Trophoblast cell (in vitro differentiated cells and primary cell): ENCODE data around the gene NOC2L. TPM values are rescaled to one million over a fixed set of nuclear protein-coding genes. Genes with fewer than 3 reads are reported as not detected.

ENCODE experiments used
- DNase-seq, 2 donors: peaks; one replicate each; pipeline ENCODE4 v3.0.0-alpha.2; 2016
- H2AFZ ChIP-seq: 2 replicates; pipeline ENCODE4 v1.6.1; 2013; ENCODE audit warnings: low read length, moderate library complexity, mild to moderate bottlenecking; ENCODE audit not compliant: insufficient read depth, poor library complexity
- H2AK5ac ChIP-seq: 2 replicates; pipeline ENCODE4 v1.6.1; 2013; ENCODE audit warnings: mild to moderate bottlenecking, low read length
- H2BK120ac ChIP-seq: 2 replicates; pipeline ENCODE4 v1.6.1; 2013; ENCODE audit warnings: low read length, mild to moderate bottlenecking, moderate library complexity; ENCODE audit not compliant: insufficient read depth, poor library complexity
- H2BK12ac ChIP-seq: 2 replicates; pipeline ENCODE4 v1.6.1; 2013; ENCODE audit warnings: mild to moderate bottlenecking, low read length, moderate library complexity
- H2BK5ac ChIP-seq: 2 replicates; pipeline ENCODE4 v1.6.1; 2013; ENCODE audit warnings: low read length, low read depth, moderate library complexity, mild to moderate bottlenecking; ENCODE audit not compliant: poor library complexity
- H3K14ac ChIP-seq: 2 replicates; pipeline ENCODE4 v1.6.1; 2013; ENCODE audit warnings: mild to moderate bottlenecking, low read length
- H3K18ac ChIP-seq: 2 replicates; pipeline ENCODE4 v1.6.1; 2013; ENCODE audit warnings: mild to moderate bottlenecking, low read length
- H3K23ac ChIP-seq: 2 replicates; pipeline ENCODE4 v1.6.1; 2013; ENCODE audit warnings: low read length
- H3K27ac ChIP-seq: 2 replicates; pipeline ENCODE4 v1.5.1; 2013; ENCODE audit warnings: low read depth, mild to moderate bottlenecking, inconsistent platforms, low read length, moderate library complexity
- H3K27me3 ChIP-seq: 2 replicates; pipeline ENCODE4 v1.6.1; 2013; ENCODE audit warnings: inconsistent platforms, mild to moderate bottlenecking, low read length, moderate library complexity; ENCODE audit not compliant: insufficient read depth
- H3K36me3 ChIP-seq, 2 experiments: 1 replicate in 1 of 2; 2 replicates in 1 of 2; pipeline ENCODE4 v1.6.1; 2013; ENCODE audit warnings: low read length in 2 of 2, mild to moderate bottlenecking in 2 of 2, moderate library complexity in 1 of 2; ENCODE audit not compliant: insufficient read depth in 2 of 2, control insufficient read depth in 1 of 2
- H3K4ac ChIP-seq: 2 replicates; pipeline ENCODE4 v1.6.1; 2013; ENCODE audit warnings: low read depth, mild to moderate bottlenecking, low read length, moderate library complexity
- H3K4me1 ChIP-seq, 2 experiments: 1 replicate in 1 of 2; 2 replicates in 1 of 2; pipeline ENCODE4 v1.6.1; 2013; ENCODE audit warnings: low read length in 2 of 2, mild to moderate bottlenecking in 2 of 2, moderate library complexity in 1 of 2; ENCODE audit not compliant: insufficient read depth in 2 of 2, control insufficient read depth in 1 of 2
- H3K4me2 ChIP-seq: 2 replicates; pipeline ENCODE4 v1.6.1; 2013; ENCODE audit warnings: inconsistent platforms, mild to moderate bottlenecking, low read length, moderate library complexity
- H3K4me3 ChIP-seq: 2 replicates; pipeline ENCODE4 v1.5.1; 2013; ENCODE audit warnings: mild to moderate bottlenecking, low read depth, low read length, inconsistent platforms
- H3K79me1 ChIP-seq: one replicate; pipeline ENCODE4 v1.6.1; 2013; ENCODE audit warnings: low read length
- H3K79me2 ChIP-seq: 2 replicates; pipeline ENCODE4 v1.6.1; 2013; ENCODE audit warnings: low read length, mild to moderate bottlenecking; ENCODE audit not compliant: control insufficient read depth, insufficient read depth, poor library complexity
- H3K9ac ChIP-seq: 2 replicates; pipeline ENCODE4 v1.6.1; 2013; ENCODE audit warnings: mild to moderate bottlenecking, low read length
- H3K9me3 ChIP-seq: 2 replicates; pipeline ENCODE4 v1.6.1; 2013; ENCODE audit warnings: low read depth, mild to moderate bottlenecking, control low read depth, inconsistent platforms, low read length; ENCODE audit not compliant: insufficient read depth
- H4K12ac ChIP-seq: 2 replicates; pipeline ENCODE4 v1.6.1; 2013; ENCODE audit warnings: low read depth, mild to moderate bottlenecking, low read length, moderate library complexity
- H4K8ac ChIP-seq: 2 replicates; pipeline ENCODE4 v1.6.1; 2013; ENCODE audit warnings: low read depth, mild to moderate bottlenecking, low read length, moderate library complexity
- H4K91ac ChIP-seq: one replicate; pipeline ENCODE4 v1.6.1; 2013; ENCODE audit warnings: low read depth, mild to moderate bottlenecking, low read length, moderate library complexity
- WGBS: extraction: QIAGEN DNeasy Blood & Tissue Kit; methylation state at CpG from one replicate; pipeline ENCODE4 v1.1.7; 2013; ENCODE audit warnings: missing lambda C conversion rate; ENCODE audit not compliant: insufficient read length, insufficient coverage; ENCODE audit errors: extremely low coverage; 5-methylcytosine and 5-hydroxymethylcytosine counted together
- polyA plus RNA-seq: library from polyadenylated mRNA; stranded (reverse); fragments of 200-250 nt; gene quantifications from 2 replicates; pipeline ENCODE4 v1.2.3, GENCODE V29; 2013

The NOC2L gene
- polyA plus RNA-seq: 41.5 and 42.0 TPM in 2 replicates

DNA sequence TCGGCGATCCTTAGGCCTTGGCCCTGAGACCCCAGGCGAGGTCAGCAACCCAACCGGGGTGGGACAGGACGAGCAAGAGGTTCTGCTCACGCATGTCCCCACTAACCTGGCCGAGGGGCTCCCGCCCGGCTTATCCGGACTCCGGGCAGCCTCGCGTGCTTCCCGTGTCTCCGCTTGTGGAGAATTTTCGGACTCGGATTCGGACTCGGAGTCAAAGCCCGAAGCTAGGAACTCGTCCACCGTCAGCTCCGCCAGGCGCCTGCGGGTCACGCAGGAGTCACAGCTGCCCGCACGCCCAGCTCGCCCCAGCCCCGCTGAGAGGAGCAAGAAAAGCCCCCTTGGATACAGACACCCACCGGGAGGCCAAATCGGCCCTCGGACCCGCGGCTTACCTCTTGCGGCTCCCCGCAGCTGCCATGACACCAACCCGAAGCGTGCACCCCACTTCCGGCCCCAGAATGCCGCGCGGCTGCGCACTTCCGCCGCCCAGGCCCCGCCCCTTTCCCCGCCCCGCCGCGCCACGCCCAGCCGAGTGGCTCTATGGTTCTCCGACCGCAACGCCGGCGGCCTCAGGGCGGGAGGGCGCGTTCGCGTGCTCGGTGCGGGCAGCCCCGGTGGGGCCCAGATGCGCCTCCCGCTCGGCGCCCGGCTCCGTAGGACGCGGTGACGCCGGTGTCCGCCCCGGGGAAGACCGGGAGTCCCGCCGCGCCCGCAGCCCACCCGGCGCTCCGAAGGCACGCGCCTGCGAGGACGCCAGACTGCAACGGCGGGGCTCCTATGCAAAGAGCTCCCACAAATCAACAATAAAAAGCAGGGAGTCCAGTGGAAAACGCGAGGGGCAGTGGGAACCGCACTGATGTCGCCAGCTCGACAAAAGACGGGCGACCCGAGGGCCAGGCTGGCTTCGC lies at the start of gene NOC2L:
NOC2L (minus strand) TSS at position 434 of the 908 bp plus-strand sequence; CDS start at position 418, 16 bp downstream.
- H3K4me1 ChIP-seq: peaks cover 5 to 15% of the 10 kb centered on the region in 2 experiments
- H3K79me2 ChIP-seq: peaks cover 5% of the 10 kb centered on the region
- H2AK5ac ChIP-seq: peak within 1 kb of the TSS; percentile 36
- WGBS: no CpG with 5 or more reads among the region's 101 CpGs
- peak within 1 kb of the TSS; percentile 77 for H2AFZ ChIP-seq
- H4K12ac ChIP-seq: peak within 1 kb of the TSS; percentile 67
- peaks cover 10% of the 10 kb centered on the region for H3K79me1 ChIP-seq
- H4K91ac ChIP-seq: peak within 1 kb of the TSS; percentile 84
- H3K4me3 ChIP-seq: peak within 1 kb of the TSS; percentile 98
- peak within 1 kb of the TSS; percentile 98 for H3K4me2 ChIP-seq
- peak within 1 kb of the TSS; percentile 45 for H2BK5ac ChIP-seq
- peak within 1 kb of the TSS; percentile 95 for H3K4ac ChIP-seq
- H3K9me3 ChIP-seq: peaks cover 4% of the 10 kb centered on the region
- no peak within 1 kb of the TSS for H3K27ac ChIP-seq
- H4K8ac ChIP-seq: peak within 1 kb of the TSS; percentile 90
- peak; percentile 85 to 90 for DNase-seq
- H2BK12ac ChIP-seq: peak within 1 kb of the TSS; percentile 51
- H3K18ac ChIP-seq: peak within 1 kb of the TSS; percentile 69
- H3K27me3 ChIP-seq: peaks cover 3% of the 10 kb centered on the region
- peak within 1 kb of the TSS; percentile 99 for H3K9ac ChIP-seq
- H3K23ac ChIP-seq: no peak within 1 kb of the TSS
- H2BK120ac ChIP-seq: peak within 1 kb of the TSS; percentile 44
- peaks cover 54 to 59% of the 10 kb centered on the region in 2 experiments for H3K36me3 ChIP-seq
- peak within 1 kb of the TSS; percentile 80 for H3K14ac ChIP-seq

DNA sequence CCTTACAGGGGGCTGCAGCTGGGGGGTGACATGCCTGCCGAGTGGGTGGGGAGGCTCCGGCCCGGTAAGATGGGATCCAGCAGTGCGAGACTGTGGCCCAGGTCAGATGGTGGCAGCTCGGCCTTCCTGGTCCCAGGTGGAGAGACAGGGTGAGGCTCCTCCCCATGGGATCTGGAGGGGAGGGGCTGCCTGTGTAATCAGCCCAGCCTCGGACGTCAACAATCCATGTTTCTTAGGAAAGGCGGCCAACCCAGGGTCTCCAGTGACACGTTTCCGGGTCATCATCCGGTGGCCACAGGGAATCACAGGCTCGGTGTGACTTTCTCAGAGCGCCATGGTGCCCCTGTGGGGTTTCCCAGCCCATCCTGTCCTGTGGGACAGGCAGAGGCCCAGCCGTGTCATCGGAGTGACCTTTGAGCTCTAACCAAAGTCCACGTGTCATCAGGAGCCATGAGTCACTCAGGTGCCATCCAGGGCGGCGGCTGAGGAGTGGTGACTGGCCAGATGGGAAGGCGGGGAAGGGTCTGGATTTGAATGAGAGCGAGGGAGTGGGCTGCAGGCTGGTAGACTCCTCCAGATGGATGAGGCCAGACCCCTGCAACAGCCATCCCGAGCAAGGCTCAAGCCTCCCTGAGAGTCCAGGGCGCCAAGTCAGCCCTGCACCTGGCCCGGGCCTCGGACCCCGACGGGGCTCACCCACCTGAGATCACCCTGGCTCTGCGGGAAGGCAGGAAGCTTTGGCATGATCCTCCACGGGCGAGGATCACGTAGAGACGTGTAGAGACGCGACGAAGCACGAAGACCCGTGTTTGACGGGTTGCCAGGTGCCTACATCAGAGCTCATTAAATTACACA lies 47.5 kb upstream of the NOC2L start:
- Histone ChIP-seq H3K79me1 (peaks cover 13% of the 10 kb centered on the region), H4K91ac (peak overlapping the region; percentile 59), H4K12ac (no peak overlapping the region), H3K18ac (peak overlapping the region; percentile 57), H2BK12ac (peak overlapping the region; percentile 33), H3K36me3 (no peaks in the 10 kb centered on the region), H2BK120ac (peak overlapping the region; percentile 57), H3K4me1 (peaks cover 32 to 37% of the 10 kb centered on the region in 2 experiments), H2BK5ac (peak overlapping the region; percentile 6), H2AFZ (peak overlapping the region; percentile 13), H2AK5ac (peak overlapping the region; percentile 40), H3K14ac (peak overlapping the region; percentile 51), H4K8ac (peak overlapping the region; percentile 20), H3K4me3 (no peak overlapping the region), H3K4me2 (no peak overlapping the region), H3K23ac (no peak overlapping the region), H3K27ac (no peak overlapping the region), H3K9ac (no peak overlapping the region), H3K27me3 (no peaks in the 10 kb centered on the region), H3K79me2 (no peaks in the 10 kb centered on the region), H3K4ac (no peak overlapping the region), H3K9me3 (peaks cover 6% of the 10 kb centered on the region)
- peak; percentile 84 to 87 for DNase-seq
- WGBS: no CpG with 5 or more reads among the region's 37 CpGs

DNA sequence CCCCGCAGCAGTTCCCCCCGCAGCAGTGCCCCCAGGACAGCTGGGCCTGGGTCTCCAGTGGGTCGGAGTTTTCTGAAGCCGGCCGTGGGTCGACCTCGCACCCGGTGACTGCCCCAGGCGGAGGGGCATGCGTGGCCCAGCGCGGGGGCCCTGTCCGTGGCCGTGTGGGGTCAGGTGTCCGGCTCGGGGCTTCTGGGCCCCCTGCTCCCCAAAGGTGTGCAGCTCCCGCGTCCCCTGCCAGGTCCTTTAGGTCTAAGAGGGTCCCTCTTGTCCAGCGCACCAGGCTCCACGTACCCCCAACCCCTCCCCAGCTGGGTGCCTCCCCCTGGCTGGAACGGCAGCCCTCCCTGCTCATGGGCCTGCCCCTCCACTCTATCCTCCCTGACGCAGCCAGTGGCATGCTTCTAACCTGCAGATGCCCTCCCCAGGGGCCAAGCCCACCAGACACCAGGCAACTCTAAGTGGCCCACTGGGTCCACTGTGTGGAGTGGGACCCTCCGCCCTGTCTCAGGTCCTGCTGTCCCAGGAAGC lies 46.8 kb upstream of the NOC2L start:
- H4K8ac ChIP-seq: peak overlapping the region; percentile 20
- no peak overlapping the region for H4K12ac ChIP-seq
- H3K4me2 ChIP-seq: no peak overlapping the region
- H3K23ac ChIP-seq: no peak overlapping the region
- H3K36me3 ChIP-seq: no peaks in the 10 kb centered on the region
- H2AFZ ChIP-seq: no peak overlapping the region
- peak overlapping the region; percentile 33 for H2BK12ac ChIP-seq
- no peak overlapping the region for H2BK5ac ChIP-seq
- peaks cover 36 to 44% of the 10 kb centered on the region in 2 experiments for H3K4me1 ChIP-seq
- H3K18ac ChIP-seq: peak overlapping the region; percentile 57
- WGBS: no CpG with 5 or more reads among the region's 23 CpGs
- H3K27me3 ChIP-seq: no peaks in the 10 kb centered on the region
- DNase-seq: no peak
- peak overlapping the region; percentile 40 for H2AK5ac ChIP-seq
- H3K27ac ChIP-seq: no peak overlapping the region
- H3K9me3 ChIP-seq: peaks cover 4% of the 10 kb centered on the region
- peak overlapping the region; percentile 57 for H2BK120ac ChIP-seq
- H3K79me2 ChIP-seq: no peaks in the 10 kb centered on the region
- H3K4me3 ChIP-seq: no peak overlapping the region
- H3K4ac ChIP-seq: no peak overlapping the region
- H4K91ac ChIP-seq: peak overlapping the region; percentile 59
- no peak overlapping the region for H3K9ac ChIP-seq
- H3K14ac ChIP-seq: peak overlapping the region; percentile 51
- peaks cover 19% of the 10 kb centered on the region for H3K79me1 ChIP-seq
